Stimulated activated CD8-positive, alpha-beta memory T cell treated with anti-CD3 and anti-CD28 coated beads, Interleukin-15, amount 100 ng/mL, for 24 hours (primary cell): ENCODE data around the gene RAD51B.

Source experiments
- DNase-seq: peaks from one replicate; pipeline ENCODE4 v3.0.0-alpha.2; 2020; ENCODE audit warnings: low read depth

Gene RAD51B

DNA sequence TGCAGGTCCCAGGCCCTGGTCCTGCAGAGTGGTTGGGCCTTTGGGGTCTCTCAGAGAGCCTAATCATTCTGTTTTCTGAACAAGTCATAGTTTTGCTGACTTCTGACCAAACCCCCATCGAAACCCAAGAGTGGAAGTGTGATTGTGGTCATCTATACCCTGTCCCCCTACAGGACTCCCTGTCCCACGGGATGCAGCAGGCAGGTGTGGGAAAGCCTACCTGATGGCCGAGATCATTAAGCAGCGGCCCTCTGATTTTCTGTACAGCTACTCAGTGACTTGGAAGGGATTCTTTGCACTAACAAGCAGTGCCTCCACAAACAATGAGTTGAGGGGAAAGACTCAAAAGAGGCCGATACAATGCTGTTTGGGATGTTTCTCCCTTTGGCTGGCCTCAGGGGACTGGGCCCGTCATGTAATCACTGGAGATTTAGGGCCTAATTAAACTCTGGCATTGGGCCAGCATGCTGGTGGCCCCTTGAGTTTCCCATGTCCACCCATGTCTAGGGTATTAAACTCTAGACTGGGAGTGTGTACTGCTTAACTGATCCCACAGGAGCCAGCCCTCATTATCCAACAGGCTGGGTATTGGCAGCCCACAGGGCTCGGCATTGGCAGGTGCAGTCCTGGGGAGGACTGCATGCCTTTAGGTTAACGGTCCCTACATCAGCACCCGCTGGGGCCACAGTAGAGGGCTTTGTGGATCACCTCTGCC is 780.5 kb downstream of the RAD51B start:
- DNase-seq: no peak

DNA sequence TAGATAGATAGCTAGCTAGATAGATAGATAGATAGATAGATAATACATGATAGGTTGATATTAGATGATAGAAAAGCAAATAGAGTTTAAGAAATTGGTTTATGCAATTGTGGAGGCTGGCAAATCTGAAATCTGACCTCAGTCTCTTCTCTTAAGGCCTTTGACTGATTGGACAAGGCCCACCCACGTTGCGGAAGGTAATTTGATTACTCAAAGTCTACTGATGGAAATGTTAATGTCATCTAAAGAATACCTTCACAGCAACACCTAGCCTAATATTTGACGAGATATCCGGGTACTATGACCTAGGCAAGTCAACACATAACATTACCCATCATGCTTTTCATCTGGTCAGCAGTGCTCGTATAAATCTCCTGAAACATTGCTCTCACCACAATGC is 782.9 kb downstream of the RAD51B start:
- no peak for DNase-seq

DNA sequence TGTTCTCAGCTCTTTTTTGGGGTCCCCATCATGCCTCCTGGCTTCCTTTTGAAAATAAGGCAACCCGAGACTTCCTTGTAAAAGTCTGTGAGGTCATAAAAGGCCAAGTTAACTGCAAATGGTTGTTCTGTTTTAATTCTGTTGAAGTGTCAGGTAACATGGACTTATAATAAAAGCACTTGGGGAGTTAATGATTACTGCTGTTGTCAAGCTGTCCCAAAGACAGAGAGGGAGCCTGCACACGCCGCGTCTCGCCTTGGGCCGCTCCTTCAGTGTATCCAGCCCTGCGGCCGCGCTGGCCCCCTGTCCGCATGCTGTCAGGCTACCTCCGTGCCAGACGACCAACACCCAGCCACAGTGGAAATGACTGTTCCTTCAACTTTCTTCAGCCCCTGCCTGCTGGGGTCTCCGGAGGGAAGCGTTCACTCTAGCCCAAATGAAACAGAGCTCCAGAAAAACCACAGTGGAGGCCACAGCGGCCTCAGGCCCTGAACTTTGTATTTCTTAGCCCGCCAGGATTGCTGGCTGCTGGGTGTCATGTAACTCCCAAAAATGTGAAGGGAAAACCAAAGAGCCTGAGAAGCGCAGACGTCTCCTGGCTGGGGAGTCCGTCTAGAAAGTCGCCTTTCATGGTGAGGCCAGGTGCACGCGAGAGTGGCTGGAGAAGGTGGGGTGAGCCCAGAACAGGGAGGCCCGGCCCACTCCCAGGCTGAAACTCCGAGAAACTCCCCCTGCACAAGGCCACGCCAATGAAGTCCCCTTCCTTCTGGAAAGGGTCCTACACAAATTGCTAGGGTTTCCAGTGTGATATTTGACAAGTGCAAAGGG is 784.2 kb downstream of the RAD51B start:
- no peak for DNase-seq

DNA sequence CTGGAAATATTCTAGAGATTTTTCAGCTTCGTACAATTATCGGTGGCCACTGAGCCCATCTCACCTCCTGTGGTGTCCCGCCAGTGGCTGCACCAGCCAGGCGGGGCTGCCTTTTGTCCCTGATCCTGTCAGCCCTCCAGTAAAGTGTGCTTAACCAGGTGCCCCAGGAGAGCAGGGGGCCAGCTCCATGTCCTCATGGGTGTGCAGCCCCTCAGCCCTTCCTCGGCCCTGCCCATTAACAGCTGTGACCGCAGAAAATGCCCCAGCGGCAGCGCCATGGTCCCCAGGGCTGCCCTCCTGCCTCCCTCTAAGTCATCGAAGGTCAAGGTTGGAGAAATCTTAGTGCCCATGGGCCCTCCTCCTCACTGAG is 784.8 kb downstream of the RAD51B start:
- DNase-seq: no peak

DNA sequence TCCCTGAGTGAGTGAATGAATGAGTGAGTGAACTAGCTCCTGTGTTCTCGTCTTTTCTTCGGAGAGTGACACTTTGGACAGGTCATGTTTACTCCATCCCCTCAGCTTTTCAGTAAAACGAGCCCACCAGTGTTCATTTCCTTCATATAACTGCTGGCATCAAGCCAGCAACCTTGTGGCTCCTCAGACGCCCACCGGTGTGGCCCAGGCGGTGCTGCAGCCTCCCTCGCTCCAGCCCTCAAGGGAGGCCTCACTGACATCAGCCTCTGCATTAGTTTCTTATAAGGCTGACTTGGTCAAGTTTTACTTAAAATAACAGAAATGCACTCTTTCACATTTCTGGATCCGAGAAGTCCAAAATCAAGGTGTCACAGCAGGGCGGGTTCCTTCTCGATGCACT is 785.2 kb downstream of the RAD51B start:
- DNase-seq: no peak

DNA sequence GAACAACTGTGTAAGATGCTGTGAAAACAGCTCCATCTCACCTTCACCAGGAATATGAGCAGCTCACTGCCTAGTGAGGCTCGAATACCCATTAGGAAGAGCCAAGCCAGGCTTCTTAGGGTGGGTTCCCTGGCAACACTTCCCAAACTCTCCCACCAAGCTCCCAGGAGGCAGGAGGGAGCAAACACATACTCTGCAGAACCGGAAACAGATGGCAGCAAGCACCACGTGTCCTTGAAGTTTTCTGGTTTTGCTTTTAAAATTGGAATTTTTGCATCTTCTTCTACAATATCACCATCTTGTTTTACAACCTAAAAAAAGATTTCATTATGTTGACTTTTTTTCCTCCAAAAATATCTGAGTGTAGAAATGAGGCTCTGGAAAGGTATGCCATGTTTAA is 786.6 kb downstream of the RAD51B start:
- DNase-seq: no peak

DNA sequence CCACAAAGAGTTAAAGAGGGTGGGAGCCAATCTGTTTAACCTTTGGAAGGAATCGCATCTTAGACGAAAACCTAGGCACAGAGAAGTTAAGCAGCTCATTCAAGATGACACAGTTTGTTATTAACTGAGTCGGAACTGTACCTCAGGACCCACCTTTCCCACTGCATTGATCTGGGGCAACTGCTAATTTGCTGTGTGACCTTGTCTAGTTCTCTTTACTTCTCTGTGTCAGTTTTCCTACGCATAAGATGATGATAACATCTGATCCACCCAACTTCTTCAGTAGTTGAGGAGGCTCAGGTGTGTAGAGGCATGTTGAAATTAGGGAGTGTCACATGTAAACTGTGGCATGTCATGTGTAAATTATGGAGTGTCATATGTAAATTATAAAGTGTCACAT is 787.1 kb downstream of the RAD51B start:
- no peak for DNase-seq

DNA sequence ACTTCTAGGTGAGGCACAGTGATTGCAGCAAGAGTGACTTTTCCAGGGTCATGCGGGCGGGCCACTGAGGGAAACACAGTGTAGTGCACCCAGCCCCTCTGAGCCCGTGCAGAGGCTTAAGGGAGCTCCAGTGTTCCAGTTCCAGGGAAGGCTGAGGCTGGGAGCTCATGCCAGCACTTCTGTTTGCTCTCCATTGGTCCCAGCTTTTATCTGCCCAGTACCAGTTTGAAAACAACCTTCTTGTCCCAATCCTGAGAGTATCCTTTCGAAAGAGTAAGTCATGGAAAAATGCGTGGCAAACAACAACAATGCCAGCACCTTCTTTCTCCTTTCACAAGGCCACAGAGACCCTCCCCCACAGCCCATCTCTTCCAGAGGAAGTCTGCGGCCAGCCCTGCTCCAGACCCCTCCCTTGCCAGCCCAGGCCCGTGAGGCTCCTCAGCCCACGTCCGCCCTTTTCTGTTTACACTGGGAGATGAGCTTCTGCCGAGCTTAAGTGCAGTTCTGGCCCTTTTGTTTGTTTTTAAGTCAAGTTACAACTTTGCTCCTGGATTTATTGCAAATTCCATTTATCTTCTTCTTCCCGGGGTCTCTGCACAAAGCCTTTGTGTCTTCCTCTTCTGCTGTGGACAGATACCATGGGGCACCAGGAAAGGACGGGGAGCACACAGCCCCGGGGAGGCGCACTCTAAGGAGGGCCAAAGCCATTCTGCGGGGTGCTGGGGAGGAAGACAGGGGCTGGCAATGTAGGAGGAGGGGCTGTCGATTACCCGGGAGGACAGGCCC is 787.7 kb downstream of the RAD51B start:
- DNase-seq: no peak

DNA sequence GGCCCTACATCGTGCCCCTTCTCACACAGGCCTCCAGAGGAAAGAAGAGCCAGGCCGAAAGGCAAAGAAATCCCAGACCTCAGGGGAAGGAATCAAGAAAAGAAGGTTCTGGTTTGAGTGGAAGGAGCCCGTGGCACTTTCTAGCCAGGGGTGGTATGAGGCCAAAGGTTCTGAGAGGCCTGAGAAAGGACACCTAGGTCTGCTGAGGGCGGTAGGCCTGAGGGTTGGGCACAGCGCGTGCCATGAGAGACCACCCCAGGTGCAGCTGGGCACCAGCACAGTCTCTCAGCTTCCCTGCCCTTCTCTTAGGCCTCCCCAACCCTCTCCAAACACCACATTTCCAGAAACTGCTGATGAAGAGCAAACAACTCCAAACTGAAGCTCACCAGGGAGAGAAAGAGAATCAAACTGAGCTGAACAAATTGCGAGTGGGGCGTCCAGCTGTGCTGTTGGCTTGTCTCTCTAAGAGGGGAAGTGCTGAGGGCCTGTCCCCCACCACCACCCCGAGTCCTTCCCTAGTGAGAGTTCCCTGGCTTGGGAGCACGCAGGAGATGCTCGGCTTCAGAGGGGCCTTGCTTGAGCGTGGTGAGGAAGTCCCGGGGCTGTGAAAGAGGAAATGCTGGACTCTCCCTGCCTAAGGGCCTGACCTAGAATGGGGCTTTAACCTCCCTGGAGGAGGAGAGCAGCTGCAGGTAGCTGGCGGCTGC is 788.4 kb downstream of the RAD51B start:
- no peak for DNase-seq

DNA sequence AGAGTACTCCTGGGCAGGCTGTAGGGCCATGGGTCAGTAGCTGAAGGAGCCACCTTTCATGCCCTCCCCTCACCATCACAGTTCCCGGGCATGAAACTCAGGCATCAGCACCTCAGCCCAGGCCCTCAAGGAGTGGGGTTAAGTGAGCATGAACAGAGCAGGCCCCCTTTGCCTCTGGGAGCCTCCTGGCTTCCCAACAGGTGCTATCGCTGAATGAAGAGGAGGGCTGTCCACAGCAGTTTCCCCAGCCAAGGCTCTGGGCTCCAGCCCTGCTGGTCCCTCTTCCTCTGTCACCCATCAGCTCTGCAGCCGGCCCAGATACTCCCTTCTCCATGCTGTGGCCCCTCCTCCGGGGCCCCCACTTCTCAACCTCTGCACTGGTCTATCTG is 789.0 kb downstream of the RAD51B start:
- DNase-seq: no peak

DNA sequence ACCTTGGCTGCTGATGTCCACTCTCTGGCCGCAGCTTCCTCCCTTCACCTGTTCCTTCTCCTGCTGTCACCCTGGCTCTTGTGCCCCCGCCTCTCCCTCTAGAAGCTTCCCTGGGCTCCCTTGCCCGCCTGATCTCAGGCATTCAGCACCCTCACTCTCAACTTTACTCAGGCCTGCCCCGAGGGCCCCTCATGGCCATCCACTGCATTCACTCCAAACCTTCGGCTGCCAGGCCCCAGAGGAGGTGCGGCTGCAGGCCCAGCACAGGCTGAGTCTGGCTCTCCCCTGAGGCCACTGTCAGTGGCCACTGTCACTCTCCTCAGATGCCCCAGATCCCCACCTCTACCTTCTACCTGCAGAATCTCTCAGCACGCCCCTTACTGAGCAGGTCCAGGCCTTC is 789.4 kb downstream of the RAD51B start:
- DNase-seq: no peak

DNA sequence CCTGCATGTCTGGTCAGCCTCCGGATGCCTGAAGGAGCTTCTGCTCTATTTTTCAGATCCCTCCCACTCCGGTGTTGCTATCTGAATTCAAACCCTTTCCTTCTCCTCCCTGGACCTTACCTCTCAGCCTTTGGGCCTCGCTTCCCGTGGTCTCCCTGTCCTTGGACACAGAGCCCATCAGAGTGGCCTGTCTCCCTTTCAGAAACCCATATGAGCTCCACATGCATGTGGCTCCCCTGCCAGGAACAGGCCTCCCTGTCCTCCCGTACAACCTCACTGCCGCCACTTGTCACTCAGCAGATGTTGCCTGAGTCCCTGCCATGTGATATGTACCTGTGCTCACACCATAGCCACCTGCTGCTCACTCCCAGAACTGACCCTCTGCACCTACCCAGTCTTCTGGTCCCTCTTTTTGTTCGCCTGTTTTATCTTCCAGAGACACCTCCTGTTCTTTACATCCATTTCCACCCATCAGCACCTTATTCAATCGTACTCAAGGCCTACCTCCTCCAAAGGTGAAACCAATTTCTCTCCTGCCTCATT is 790.7 kb downstream of the RAD51B start:
- DNase-seq: no peak

DNA sequence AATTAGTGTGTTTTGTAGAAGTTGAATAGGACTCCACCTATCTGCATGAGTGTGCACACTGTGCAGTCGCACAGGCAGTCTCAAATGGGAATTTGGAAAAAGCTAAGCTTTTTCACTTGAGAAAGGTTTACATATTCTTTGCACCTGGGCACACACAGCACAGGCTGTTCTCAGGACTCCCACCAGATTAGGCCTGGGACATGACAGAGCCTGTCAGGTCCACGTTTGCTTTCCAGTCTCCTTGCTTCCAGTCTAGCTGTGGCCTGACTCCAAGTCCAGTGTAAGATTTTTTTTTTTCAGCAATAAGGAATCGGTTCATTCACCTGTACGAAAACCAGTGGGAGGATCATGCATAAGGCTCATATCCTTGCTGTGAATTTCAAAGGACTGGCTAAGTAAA is 792.0 kb downstream of the RAD51B start:
- no peak for DNase-seq

DNA sequence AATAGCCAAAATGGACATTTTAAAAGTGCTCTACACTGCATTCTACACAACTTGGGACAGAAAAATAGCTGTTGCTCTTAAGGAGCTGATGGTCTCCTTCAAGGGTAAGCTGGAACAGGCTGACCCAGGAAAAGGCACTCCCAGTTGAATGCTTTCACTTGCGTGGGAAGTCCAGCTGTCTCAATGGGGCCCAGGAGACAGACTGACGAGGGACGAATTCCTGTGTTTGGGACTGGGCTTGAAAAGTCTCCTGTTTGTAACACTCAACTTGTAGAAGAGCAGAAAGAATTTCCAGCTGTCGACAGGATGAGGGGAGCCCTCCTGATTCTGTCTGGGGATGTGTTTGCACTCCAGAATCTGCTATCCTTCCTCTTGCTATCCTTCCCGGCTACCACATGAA is 792.5 kb downstream of the RAD51B start:
- DNase-seq: no peak

DNA sequence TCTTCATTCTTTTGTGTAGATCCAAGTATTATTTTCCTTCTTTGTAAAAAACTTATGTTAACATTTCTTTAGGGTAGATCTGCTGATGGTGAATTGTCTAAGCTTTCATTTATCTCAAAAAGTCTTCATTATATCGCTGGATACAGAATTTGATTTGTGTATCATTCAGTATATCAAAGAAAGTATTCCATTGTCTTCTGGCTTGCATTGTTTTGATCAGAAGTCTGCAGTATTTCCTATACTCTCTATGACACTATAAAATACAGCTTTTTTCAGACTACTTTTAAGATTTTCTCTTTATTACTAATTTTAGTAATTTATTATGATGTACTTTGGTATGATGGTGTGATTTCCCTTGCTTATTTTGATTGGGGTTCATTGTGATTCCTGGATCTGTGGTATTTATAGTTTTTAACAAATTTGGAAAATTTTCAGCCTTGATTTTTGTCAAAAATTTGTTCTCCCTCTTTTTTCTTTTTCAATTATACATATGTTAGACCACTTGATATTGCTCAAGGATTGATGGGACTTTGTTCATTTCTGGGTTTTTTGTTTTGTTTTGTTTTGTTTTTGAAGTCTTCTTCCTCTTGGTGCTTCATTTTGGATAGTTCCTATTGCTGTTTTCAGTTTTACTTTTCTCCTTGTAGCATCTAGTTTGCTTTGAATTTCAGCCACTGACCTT is 796.8 kb downstream of the RAD51B start:
- no peak for DNase-seq

DNA sequence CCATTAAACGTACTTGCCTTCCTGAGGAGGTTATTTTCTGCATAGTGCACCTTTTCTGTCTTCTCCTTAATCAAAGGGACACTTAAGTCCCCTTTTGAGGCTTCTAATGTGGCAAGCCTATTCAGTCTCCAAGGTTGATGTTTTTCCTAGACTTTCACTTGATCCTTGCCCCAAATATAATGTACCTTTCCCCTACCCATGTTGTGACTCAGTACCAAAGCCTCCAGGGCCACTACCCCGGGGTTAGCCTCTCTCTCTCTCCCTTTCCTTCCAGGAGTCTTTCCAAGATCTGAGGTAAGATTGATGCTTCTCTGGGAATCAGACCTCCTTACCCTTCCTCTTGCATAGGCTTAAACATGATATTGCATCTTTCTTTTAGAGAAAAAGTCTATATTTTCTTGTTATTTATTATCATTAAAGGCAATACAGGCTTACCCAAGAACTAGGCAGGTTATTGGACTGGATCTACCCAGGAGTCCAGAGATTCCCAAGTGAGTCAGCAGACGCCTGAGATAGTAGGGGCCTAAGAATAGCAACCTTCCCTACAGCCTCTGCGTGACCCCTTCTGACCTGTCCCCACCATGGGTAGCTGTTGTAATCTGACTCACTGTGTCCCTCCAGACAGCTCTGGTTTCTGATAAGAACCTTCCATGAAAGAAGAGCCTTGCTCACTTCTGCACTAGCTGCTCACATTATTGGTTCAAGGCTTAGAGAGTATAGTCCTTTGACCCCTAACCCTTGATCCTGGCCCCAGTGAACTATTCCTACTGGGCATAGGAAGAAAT is 800.4 kb downstream of the RAD51B start:
- DNase-seq: no peak

DNA sequence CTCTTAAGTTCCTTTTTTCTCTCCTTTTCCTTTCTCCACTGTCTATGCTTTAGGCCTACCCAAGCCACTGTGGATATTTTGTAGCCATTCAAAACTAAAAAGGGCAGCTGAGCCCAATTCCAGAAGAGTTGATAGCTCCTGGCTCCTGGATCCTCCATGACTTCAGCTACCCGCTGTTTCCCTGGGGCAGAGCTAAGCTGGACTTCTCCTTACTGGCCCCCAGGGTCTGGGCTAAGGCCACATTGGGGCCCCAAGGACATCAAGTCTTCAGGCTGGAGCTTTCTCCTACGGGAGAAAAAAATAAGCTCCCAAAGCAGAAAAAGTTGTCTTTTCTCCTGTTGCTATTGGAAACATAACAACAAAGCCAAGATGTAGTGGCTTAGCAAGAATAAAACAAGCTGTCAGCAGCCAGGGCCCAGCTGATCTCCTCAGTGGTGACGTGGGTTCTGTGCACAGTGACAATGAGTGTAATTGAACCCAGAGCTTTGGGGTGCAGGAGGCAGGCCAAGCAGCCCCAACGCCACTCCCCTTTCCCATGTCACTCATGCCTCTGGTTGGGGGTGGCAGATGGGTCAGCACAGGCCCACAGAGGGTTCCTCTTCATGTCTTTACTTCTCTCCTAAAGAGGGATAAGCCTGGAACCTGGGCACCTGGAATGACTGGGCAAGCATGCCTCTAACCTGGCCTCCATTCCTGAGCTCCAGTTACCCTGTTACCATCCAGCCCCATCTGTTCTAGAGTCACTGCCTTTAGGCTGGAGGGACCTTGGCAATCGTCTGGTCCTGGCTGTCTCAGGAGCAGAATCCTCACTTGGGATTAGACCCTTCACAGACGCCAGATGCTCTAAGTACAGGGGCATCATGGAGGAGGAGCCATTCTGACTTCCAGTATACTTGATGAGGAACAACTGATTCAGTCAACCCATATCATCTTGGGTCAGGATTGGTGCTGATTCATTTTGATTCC is 802.1 kb downstream of the RAD51B start:
- no peak for DNase-seq

DNA sequence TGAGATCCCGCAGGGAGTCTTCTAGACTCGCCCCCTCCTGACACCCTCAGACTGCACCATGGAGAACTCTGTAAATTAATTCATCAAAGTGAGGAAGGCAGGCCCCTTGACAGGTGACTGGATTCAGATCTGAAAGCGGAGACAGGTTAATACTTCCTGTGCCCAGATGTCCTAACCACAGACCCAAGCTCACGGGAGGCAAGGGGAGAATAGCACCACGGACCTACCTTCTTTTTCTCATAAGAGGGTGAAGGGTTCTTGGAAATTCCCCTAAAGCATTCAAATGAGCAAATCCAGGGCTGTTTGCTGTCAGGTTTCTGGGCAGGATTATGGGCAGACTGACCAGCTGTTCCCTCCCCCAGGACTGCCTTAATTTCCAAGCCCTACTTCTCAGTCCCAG is 803.3 kb downstream of the RAD51B start:
- DNase-seq: no peak

DNA sequence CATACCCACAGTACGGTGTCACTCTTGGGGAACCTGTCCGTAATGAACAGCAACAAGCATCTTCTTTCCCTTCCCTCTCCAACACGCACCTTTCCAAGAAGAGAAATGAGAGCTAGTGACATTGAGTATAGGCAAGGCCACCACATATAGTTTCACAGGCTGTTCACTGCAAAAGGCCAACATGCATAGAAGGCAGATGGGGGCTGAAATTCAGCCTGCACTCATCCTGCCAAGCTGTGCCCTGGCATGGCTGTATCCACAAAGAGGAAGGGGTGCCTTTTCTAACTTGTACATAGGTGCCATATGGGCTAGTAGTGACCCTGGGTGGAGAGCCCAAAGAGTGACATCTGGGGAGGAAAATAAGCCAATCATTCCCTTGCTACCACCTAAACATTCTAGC is 803.7 kb downstream of the RAD51B start:
- no peak for DNase-seq
